GM23338 (cell line): Measurements from ENCODE around the gene CADPS2. TPM values are rescaled to one million over a fixed set of nuclear protein-coding genes. Genes with fewer than 3 reads are reported as not detected.

Source experiments
- ATAC-seq: fragments of 200-7000 bp; cut with Tn5 transposase; 3 replicates; pipeline ENCODE4 v1.9.1; 2020
- DNase-seq: peaks from one replicate; pipeline ENCODE4 v3.0.0-alpha.2; 2015; ENCODE audit warnings: low spot score
- H2AFZ ChIP-seq: fragments of 200-600 bp; sonication (generic); 2 replicates; pipeline ENCODE4 v1.8.0; 2016; ENCODE audit warnings: antibody characterized with exemption, mild to moderate bottlenecking, moderate library complexity
- H3F3A ChIP-seq: fragments of 200-600 bp; sonication (generic); replicated peaks from 2 replicates; pipeline ENCODE4 v1.8.0; 2017; ENCODE audit warnings: antibody characterized with exemption, mixed run types, low read depth
- H3K27ac ChIP-seq: fragments of 200-600 bp; sonication (generic); 2 replicates; pipeline ENCODE4 v1.6.1; 2016; ENCODE audit warnings: low read depth
- H3K27me3 ChIP-seq: fragments of 200-600 bp; sonication (generic); 2 replicates; pipeline ENCODE4 v1.8.0; 2016; ENCODE audit warnings: mild to moderate bottlenecking, mixed run types, moderate library complexity; ENCODE audit not compliant: insufficient read depth
- H3K36me3 ChIP-seq: fragments of 200-600 bp; sonication (generic); 2 replicates; pipeline ENCODE4 v1.8.0; 2016; ENCODE audit warnings: mild to moderate bottlenecking; ENCODE audit not compliant: insufficient read depth
- H3K4me1 ChIP-seq: fragments of 200-600 bp; sonication (generic); 2 replicates; pipeline ENCODE4 v1.8.0; 2016; ENCODE audit warnings: mild to moderate bottlenecking, moderate library complexity; ENCODE audit not compliant: insufficient read depth
- H3K4me2 ChIP-seq: fragments of 200-600 bp; sonication (generic); 2 replicates; pipeline ENCODE4 v1.7.1; 2017; ENCODE audit warnings: mixed run types
- H3K4me3 ChIP-seq: fragments of 200-600 bp; sonication (generic); 2 replicates; pipeline ENCODE4 v1.6.1; 2016; ENCODE audit warnings: mixed run types
- H3K79me2 ChIP-seq: fragments of 200-600 bp; sonication (generic); replicated peaks from 2 replicates; pipeline ENCODE4 v1.8.0; 2017; ENCODE audit warnings: mild to moderate bottlenecking; ENCODE audit not compliant: insufficient read depth
- H3K9me2 ChIP-seq: fragments of 200-600 bp; sonication (generic); 2 replicates; pipeline ENCODE4 v1.8.0; 2017; ENCODE audit not compliant: insufficient read depth
- H4K20me1 ChIP-seq: fragments of 200-600 bp; sonication (generic); replicated peaks from 2 replicates; pipeline ENCODE4 v1.8.0; 2017; ENCODE audit warnings: mild to moderate bottlenecking; ENCODE audit not compliant: insufficient read depth
- H3K27ac Mint-ChIP-seq: 2 replicates; pipeline ENCODE4 v1.8.0; 2020; ENCODE audit warnings: inconsistent platforms, mild to moderate bottlenecking, moderate library complexity, mixed read lengths
- H3K27me3 Mint-ChIP-seq: 3 replicates; pipeline ENCODE4 v1.8.0; 2022; ENCODE audit warnings: low read depth, mild to moderate bottlenecking, moderate library complexity, mixed read lengths, inconsistent platforms; ENCODE audit not compliant: insufficient read depth, poor library complexity
- H3K36me3 Mint-ChIP-seq: 3 replicates; pipeline ENCODE4 v1.8.0; 2021; ENCODE audit warnings: low read depth, mild to moderate bottlenecking, inconsistent platforms, moderate library complexity, mixed read lengths
- H3K4me1 Mint-ChIP-seq: 3 replicates; pipeline ENCODE4 v1.8.0; 2020; ENCODE audit warnings: mild to moderate bottlenecking, inconsistent platforms, mixed read lengths
- H3K4me3 Mint-ChIP-seq: 3 replicates; pipeline ENCODE4 v1.8.0; 2021; ENCODE audit warnings: moderate library complexity, mild to moderate bottlenecking, inconsistent platforms, mixed read lengths
- H3K9me3 Mint-ChIP-seq: 3 replicates; pipeline ENCODE4 v1.8.0; 2020; ENCODE audit warnings: moderate library complexity, mild to moderate bottlenecking, inconsistent platforms, mixed read lengths
- EZH2 ChIP-seq: fragments of 200-600 bp; sonication (generic); IDR thresholded peaks from one replicate; pipeline ENCODE4 v1.8.0; 2017; ENCODE audit warnings: antibody characterized with exemption, mild to moderate bottlenecking, low read depth; ENCODE audit not compliant: unreplicated experiment
- EZH2phosphoT487 ChIP-seq: fragments of 200-600 bp; sonication (generic); IDR thresholded peaks from one replicate; pipeline ENCODE4 v1.8.1; 2018; ENCODE audit warnings: antibody characterized with exemption; ENCODE audit not compliant: unreplicated experiment
- JUNB ChIP-seq: IDR thresholded peaks from one replicate; pipeline ENCODE4 v1.6.1; 2016; ENCODE audit warnings: antibody characterized with exemption; ENCODE audit not compliant: unreplicated experiment
- NANOG ChIP-seq: IDR thresholded peaks from 2 replicates; pipeline ENCODE4 v1.6.1; 2016; ENCODE audit warnings: antibody characterized with exemption, borderline replicate concordance
- POLR2AphosphoS5 ChIP-seq: IDR thresholded peaks from 2 replicates; pipeline ENCODE4 v1.6.1; 2016; ENCODE audit warnings: antibody characterized with exemption, low read depth
- STAT1 ChIP-seq: IDR thresholded peaks from one replicate; pipeline ENCODE4 v1.6.1; 2016; ENCODE audit warnings: antibody characterized with exemption; ENCODE audit not compliant: unreplicated experiment
- ZNF114 ChIP-seq: fragments of 250-450 bp; sonication (Bioruptor Pico); IDR thresholded peaks from 2 replicates; pipeline ENCODE4 v1.5.0; 2020; ENCODE audit warnings: mild to moderate bottlenecking, moderate library complexity
- polyA plus RNA-seq: library from polyadenylated mRNA; unstranded; fragments of >200 nt; fragmentation: Nextera tagmentation; extraction: Ambion mirVana; gene quantifications from 2 replicates; pipeline ENCODE4 v1.2.1, GENCODE V29; 2016
- total RNA-seq: library from RNA; depleted of rRNA; stranded (reverse); fragments of >200 nt; shearing (Covaris generic); gene quantifications from 2 replicates; pipeline ENCODE4 v1.2.3, GENCODE V29; 2014
- TF ChIP-seq, protein P1 (sequence below), 2 experiments: fragments of 200-600 bp in 1 of 2; sonication (generic) in 1 of 2; conservative IDR thresholded peaks; 2 replicates each; pipeline versions ENCODE4 v1.5.1 to v1.6.1; 2016 to 2017; ENCODE audit warnings: antibody characterized with exemption in 2 of 2, low read depth in 2 of 2, mild to moderate bottlenecking in 2 of 2, moderate library complexity in 1 of 2
- TF ChIP-seq, protein P2 (sequence below): IDR thresholded peaks from 2 replicates; pipeline ENCODE4 v1.6.1; 2016; ENCODE audit warnings: antibody characterized with exemption
- TF ChIP-seq, protein P3 (sequence below): fragments of 250-450 bp; sonication (Bioruptor Pico); IDR thresholded peaks from 2 replicates; pipeline ENCODE4 v1.5.0; 2020; ENCODE audit warnings: mild to moderate bottlenecking, moderate library complexity
- TF ChIP-seq, protein P4 (sequence below): IDR thresholded peaks from one replicate; pipeline ENCODE4 v1.6.1; 2018; ENCODE audit warnings: antibody characterized with exemption; ENCODE audit not compliant: unreplicated experiment

Gene CADPS2
- total and polyA plus RNA-seq, 2 experiments from 2014 or later, result 16.3 to 36.9 TPM

DNA sequence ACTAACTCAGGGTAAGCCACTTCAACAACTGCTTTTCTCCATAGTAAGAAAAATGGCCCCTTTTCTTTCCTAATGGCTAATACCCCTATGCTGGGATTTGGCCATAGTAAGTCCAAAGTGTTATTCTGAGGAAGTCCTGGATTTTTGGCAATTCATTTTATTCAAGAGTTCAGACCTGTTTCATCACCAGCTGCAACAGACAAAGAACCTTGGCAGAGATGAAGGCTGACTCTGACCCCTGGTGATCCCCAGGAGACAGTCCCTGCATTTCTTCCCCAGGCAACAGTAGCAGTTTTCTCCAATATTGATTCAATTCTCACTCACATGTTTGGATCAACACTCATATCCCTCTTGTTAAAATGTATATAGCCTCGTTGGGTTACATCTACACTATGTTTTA, 332.5 kb downstream of the CADPS2 start:
- Mint-ChIP-seq H3K36me3 (no peaks in the 10 kb centered on the region), H3K4me3 (no peak overlapping the region), H3K9me3 (no peaks in the 10 kb centered on the region), H3K27me3 (no peaks in the 10 kb centered on the region), H3K27ac (no peak overlapping the region), H3K4me1 (no peaks in the 10 kb centered on the region; the same call in 1 of the 3 replicates)
- Histone ChIP-seq H3K4me2 (no peak overlapping the region), H3K79me2 (no peaks in the 10 kb centered on the region), H4K20me1 (no peaks in the 10 kb centered on the region), H3K4me3 (no peak overlapping the region), H3K36me3 (no peaks in the 10 kb centered on the region), H3K9me2 (no peaks in the 10 kb centered on the region), H3K27ac (no peak overlapping the region), H3K4me1 (no peaks in the 10 kb centered on the region), H2AFZ (no peak overlapping the region), H3F3A (no peaks in the 10 kb centered on the region), H3K27me3 (no peaks in the 10 kb centered on the region)
- no peak for DNase-seq
- TF ChIP-seq, protein P1, sequence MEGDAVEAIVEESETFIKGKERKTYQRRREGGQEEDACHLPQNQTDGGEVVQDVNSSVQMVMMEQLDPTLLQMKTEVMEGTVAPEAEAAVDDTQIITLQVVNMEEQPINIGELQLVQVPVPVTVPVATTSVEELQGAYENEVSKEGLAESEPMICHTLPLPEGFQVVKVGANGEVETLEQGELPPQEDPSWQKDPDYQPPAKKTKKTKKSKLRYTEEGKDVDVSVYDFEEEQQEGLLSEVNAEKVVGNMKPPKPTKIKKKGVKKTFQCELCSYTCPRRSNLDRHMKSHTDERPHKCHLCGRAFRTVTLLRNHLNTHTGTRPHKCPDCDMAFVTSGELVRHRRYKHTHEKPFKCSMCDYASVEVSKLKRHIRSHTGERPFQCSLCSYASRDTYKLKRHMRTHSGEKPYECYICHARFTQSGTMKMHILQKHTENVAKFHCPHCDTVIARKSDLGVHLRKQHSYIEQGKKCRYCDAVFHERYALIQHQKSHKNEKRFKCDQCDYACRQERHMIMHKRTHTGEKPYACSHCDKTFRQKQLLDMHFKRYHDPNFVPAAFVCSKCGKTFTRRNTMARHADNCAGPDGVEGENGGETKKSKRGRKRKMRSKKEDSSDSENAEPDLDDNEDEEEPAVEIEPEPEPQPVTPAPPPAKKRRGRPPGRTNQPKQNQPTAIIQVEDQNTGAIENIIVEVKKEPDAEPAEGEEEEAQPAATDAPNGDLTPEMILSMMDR (conservative IDR thresholded peaks at IDR 0.05; ENCODE audit: low read depth in 2 of 2), result no peak
- no peak for TF ChIP-seq ZNF114 (CRISPR knock-in tag)
- no peak for TF ChIP-seq STAT1
- TF ChIP-seq, protein P2, sequence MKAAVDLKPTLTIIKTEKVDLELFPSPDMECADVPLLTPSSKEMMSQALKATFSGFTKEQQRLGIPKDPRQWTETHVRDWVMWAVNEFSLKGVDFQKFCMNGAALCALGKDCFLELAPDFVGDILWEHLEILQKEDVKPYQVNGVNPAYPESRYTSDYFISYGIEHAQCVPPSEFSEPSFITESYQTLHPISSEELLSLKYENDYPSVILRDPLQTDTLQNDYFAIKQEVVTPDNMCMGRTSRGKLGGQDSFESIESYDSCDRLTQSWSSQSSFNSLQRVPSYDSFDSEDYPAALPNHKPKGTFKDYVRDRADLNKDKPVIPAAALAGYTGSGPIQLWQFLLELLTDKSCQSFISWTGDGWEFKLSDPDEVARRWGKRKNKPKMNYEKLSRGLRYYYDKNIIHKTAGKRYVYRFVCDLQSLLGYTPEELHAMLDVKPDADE, result no peak
- no peak for TF ChIP-seq NANOG
- no peak for TF ChIP-seq EZH2phosphoT487
- TF ChIP-seq, protein P3, sequence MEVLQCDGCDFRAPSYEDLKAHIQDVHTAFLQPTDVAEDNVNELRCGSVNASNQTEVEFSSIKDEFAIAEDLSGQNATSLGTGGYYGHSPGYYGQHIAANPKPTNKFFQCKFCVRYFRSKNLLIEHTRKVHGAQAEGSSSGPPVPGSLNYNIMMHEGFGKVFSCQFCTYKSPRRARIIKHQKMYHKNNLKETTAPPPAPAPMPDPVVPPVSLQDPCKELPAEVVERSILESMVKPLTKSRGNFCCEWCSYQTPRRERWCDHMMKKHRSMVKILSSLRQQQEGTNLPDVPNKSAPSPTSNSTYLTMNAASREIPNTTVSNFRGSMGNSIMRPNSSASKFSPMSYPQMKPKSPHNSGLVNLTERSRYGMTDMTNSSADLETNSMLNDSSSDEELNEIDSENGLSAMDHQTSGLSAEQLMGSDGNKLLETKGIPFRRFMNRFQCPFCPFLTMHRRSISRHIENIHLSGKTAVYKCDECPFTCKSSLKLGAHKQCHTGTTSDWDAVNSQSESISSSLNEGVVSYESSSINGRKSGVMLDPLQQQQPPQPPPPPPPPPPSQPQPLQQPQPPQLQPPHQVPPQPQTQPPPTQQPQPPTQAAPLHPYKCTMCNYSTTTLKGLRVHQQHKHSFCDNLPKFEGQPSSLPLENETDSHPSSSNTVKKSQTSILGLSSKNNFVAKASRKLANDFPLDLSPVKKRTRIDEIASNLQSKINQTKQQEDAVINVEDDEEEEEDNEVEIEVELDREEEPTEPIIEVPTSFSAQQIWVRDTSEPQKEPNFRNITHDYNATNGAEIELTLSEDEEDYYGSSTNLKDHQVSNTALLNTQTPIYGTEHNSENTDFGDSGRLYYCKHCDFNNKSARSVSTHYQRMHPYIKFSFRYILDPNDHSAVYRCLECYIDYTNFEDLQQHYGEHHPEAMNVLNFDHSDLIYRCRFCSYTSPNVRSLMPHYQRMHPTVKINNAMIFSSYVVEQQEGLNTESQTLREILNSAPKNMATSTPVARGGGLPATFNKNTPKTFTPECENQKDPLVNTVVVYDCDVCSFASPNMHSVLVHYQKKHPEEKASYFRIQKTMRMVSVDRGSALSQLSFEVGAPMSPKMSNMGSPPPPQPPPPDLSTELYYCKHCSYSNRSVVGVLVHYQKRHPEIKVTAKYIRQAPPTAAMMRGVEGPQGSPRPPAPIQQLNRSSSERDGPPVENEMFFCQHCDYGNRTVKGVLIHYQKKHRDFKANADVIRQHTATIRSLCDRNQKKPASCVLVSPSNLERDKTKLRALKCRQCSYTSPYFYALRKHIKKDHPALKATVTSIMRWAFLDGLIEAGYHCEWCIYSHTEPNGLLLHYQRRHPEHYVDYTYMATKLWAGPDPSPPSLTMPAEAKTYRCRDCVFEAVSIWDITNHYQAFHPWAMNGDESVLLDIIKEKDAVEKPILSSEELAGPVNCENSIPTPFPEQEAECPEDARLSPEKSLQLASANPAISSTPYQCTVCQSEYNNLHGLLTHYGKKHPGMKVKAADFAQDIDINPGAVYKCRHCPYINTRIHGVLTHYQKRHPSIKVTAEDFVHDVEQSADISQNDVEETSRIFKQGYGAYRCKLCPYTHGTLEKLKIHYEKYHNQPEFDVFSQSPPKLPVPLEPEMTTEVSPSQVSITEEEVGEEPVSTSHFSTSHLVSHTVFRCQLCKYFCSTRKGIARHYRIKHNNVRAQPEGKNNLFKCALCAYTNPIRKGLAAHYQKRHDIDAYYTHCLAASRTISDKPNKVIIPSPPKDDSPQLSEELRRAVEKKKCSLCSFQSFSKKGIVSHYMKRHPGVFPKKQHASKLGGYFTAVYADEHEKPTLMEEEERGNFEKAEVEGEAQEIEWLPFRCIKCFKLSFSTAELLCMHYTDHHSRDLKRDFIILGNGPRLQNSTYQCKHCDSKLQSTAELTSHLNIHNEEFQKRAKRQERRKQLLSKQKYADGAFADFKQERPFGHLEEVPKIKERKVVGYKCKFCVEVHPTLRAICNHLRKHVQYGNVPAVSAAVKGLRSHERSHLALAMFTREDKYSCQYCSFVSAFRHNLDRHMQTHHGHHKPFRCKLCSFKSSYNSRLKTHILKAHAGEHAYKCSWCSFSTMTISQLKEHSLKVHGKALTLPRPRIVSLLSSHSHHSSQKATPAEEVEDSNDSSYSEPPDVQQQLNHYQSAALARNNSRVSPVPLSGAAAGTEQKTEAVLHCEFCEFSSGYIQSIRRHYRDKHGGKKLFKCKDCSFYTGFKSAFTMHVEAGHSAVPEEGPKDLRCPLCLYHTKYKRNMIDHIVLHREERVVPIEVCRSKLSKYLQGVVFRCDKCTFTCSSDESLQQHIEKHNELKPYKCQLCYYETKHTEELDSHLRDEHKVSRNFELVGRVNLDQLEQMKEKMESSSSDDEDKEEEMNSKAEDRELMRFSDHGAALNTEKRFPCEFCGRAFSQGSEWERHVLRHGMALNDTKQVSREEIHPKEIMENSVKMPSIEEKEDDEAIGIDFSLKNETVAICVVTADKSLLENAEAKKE (CRISPR knock-in tag), result no peak
- TF ChIP-seq POLR2AphosphoS5, result no peak
- no peak for TF ChIP-seq EZH2
- TF ChIP-seq, protein P4, sequence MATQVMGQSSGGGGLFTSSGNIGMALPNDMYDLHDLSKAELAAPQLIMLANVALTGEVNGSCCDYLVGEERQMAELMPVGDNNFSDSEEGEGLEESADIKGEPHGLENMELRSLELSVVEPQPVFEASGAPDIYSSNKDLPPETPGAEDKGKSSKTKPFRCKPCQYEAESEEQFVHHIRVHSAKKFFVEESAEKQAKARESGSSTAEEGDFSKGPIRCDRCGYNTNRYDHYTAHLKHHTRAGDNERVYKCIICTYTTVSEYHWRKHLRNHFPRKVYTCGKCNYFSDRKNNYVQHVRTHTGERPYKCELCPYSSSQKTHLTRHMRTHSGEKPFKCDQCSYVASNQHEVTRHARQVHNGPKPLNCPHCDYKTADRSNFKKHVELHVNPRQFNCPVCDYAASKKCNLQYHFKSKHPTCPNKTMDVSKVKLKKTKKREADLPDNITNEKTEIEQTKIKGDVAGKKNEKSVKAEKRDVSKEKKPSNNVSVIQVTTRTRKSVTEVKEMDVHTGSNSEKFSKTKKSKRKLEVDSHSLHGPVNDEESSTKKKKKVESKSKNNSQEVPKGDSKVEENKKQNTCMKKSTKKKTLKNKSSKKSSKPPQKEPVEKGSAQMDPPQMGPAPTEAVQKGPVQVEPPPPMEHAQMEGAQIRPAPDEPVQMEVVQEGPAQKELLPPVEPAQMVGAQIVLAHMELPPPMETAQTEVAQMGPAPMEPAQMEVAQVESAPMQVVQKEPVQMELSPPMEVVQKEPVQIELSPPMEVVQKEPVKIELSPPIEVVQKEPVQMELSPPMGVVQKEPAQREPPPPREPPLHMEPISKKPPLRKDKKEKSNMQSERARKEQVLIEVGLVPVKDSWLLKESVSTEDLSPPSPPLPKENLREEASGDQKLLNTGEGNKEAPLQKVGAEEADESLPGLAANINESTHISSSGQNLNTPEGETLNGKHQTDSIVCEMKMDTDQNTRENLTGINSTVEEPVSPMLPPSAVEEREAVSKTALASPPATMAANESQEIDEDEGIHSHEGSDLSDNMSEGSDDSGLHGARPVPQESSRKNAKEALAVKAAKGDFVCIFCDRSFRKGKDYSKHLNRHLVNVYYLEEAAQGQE, result no peak
- no peak for TF ChIP-seq JUNB
- ATAC-seq, result no peak
